DOHH2 (cell line): ENCODE data around the gene ADD3.

Experiments used
- H3F3A ChIP-seq: fragments of 200-600 bp; sonication (generic), shearing (Covaris generic); 2 replicates; pipeline ENCODE4 v1.6.0; 2016; ENCODE audit warnings: antibody characterized with exemption, mild to moderate bottlenecking; ENCODE audit not compliant: control insufficient read depth, insufficient read depth
- H3K27ac ChIP-seq: fragments of 200-600 bp; sonication (generic); 2 replicates; pipeline ENCODE4 v1.5.1; 2014; ENCODE audit warnings: low read depth, mild to moderate bottlenecking, low read length, moderate library complexity
- H3K27me3 ChIP-seq: fragments of 200-600 bp; sonication (generic); 2 replicates; pipeline ENCODE4 v1.6.1; 2014; ENCODE audit warnings: mild to moderate bottlenecking, low read length, mixed read lengths; ENCODE audit not compliant: control insufficient read depth
- H3K36me3 ChIP-seq: fragments of 200-600 bp; sonication (generic); 2 replicates; pipeline ENCODE4 v1.6.1; 2014; ENCODE audit warnings: mild to moderate bottlenecking, low read length, moderate library complexity, mixed read lengths; ENCODE audit not compliant: control insufficient read depth
- H3K4me1 ChIP-seq: fragments of 200-600 bp; sonication (generic); 2 replicates; pipeline ENCODE4 v1.6.1; 2014; ENCODE audit warnings: mild to moderate bottlenecking, low read length, mixed read lengths; ENCODE audit not compliant: control insufficient read depth
- H3K4me2 ChIP-seq: fragments of 200-600 bp; sonication (generic); 2 replicates; pipeline ENCODE4 v1.6.0; 2014; ENCODE audit warnings: mild to moderate bottlenecking, low read length, moderate library complexity
- H3K4me3 ChIP-seq: fragments of 200-600 bp; sonication (generic); 2 replicates; pipeline ENCODE4 v1.5.1; 2014; ENCODE audit warnings: mild to moderate bottlenecking, low read length, mixed read lengths
- H3K79me2 ChIP-seq: fragments of 200-600 bp; sonication (generic); 2 replicates; pipeline ENCODE4 v1.6.1; 2014; ENCODE audit warnings: mild to moderate bottlenecking, low read length, mixed read lengths; ENCODE audit not compliant: control insufficient read depth
- H3K9me2 ChIP-seq: fragments of 200-600 bp; sonication (generic); replicated peaks from 2 replicates; pipeline ENCODE4 v1.6.1; 2014; ENCODE audit warnings: mild to moderate bottlenecking, low read length, mixed read lengths; ENCODE audit not compliant: control insufficient read depth
- H3K9me3 ChIP-seq: fragments of 200-600 bp; sonication (generic); 2 replicates; pipeline ENCODE4 v1.6.1; 2014; ENCODE audit warnings: antibody characterized with exemption, low read length, mixed read lengths; ENCODE audit not compliant: control insufficient read depth, insufficient read depth
- H4K20me1 ChIP-seq: fragments of 200-600 bp; sonication (generic); 2 replicates; pipeline ENCODE4 v1.6.0; 2014; ENCODE audit warnings: low read depth, mild to moderate bottlenecking, antibody characterized with exemption, low read length, moderate library complexity; ENCODE audit not compliant: control insufficient read depth, insufficient read depth
- CTCF ChIP-seq: fragments of 200-600 bp; sonication (generic); IDR thresholded peaks from one replicate; pipeline ENCODE4 v1.5.1; 2014; ENCODE audit warnings: antibody characterized with exemption, mild to moderate bottlenecking, low read depth, low read length; ENCODE audit not compliant: poor library complexity, severe bottlenecking
- EZH2phosphoT487 ChIP-seq: fragments of 200-600 bp; sonication (generic); IDR thresholded peaks from 2 replicates; pipeline ENCODE4 v1.6.1; 2017; ENCODE audit warnings: borderline replicate concordance, mild to moderate bottlenecking, antibody characterized with exemption, low read length, moderate library complexity, mixed read lengths

ADD3 gene

GRCh38 chr10:109972372-109973001 lies 35.3 kb upstream of the ADD3 start:
- no peak overlapping the region for H3K4me3 ChIP-seq
- H3K36me3 ChIP-seq, result no peaks in the 10 kb centered on the region
- H3K27me3 ChIP-seq, result peaks cover 8% of the 10 kb centered on the region; the same call in 1 of the 2 replicates
- H3K4me2 ChIP-seq, result no peak overlapping the region
- H4K20me1 ChIP-seq, result no peaks in the 10 kb centered on the region
- no peaks in the 10 kb centered on the region for H3F3A ChIP-seq
- no peak for TF ChIP-seq CTCF
- no peak for TF ChIP-seq EZH2phosphoT487
- no peak overlapping the region for H3K27ac ChIP-seq
- no peaks in the 10 kb centered on the region for H3K9me2 ChIP-seq
- no peaks in the 10 kb centered on the region for H3K79me2 ChIP-seq
- no peaks in the 10 kb centered on the region for H3K4me1 ChIP-seq
- H3K9me3 ChIP-seq, result no peaks in the 10 kb centered on the region

DNA sequence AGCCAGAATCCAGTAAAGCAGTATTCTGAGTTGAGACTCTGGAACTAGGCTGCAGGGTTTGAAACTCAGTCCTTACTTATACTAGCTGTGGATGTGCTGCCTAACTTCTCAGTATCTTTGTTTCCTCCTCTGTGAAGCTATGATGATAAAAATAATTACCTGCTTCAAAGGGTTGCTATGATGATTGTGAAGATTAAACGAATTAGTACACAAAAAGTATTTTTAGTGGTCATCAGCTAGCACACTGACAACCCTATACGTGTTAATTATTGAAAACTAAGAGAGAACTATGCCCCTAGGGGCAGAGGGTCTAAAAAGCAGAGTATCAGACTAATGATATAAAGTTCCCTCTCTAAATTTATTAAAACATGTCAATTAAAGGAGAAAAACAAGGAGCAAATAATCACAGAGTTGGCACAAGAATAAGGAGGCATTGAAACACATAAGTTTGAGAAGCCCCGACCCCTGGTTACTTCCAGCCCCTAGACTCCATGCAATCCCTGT lies 34.4 kb upstream of the ADD3 start:
- Histone ChIP-seq H3K36me3 (no peaks in the 10 kb centered on the region), H3K79me2 (no peaks in the 10 kb centered on the region), H3K27me3 (peaks cover 8% of the 10 kb centered on the region; the same call in 1 of the 2 replicates), H3K4me1 (no peaks in the 10 kb centered on the region), H3F3A (no peaks in the 10 kb centered on the region), H3K4me2 (no peak overlapping the region), H3K9me2 (no peaks in the 10 kb centered on the region), H3K9me3 (no peaks in the 10 kb centered on the region), H3K4me3 (no peak overlapping the region), H3K27ac (no peak overlapping the region), H4K20me1 (no peaks in the 10 kb centered on the region)
- TF ChIP-seq EZH2phosphoT487 (no peak), CTCF (no peak)

DNA sequence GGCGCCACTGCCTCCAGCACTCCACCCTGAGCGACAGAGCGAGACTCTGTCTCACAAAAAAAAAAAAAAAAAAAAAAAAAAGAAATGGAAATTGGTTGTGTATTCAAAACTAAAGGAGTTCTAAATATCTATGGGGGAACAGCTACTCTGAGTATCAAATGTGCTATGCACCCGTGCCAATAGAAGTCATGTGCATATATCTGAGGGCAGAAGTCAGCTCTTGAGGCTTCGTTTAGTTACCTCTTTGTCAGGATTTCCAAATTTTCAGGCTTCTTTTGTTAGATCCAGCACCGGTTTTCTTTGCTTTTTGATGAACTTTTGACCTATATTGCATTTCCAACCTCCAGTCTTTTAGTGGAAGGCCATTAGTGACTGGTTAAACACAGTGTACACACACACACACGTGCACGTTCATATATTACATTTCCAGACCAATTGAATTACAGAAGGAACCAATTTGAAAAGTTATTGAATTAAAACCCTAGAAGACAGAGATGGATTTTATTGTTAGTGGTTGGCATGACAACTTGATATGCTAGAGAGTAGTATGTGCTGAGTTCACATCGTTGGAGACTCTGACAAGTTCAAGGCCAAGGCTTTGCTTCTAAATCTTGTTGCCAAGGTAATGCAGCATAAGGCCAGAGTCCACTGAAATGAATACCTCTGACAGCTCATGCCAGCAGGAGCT lies 33.1 kb upstream of the ADD3 start:
- Histone ChIP-seq H4K20me1 (no peaks in the 10 kb centered on the region), H3K27ac (no peak overlapping the region), H3K9me3 (no peaks in the 10 kb centered on the region), H3K4me2 (no peak overlapping the region), H3K27me3 (peaks cover 5% of the 10 kb centered on the region; the same call in 1 of the 2 replicates), H3K79me2 (no peaks in the 10 kb centered on the region), H3K4me1 (no peaks in the 10 kb centered on the region), H3F3A (no peaks in the 10 kb centered on the region), H3K36me3 (no peaks in the 10 kb centered on the region), H3K4me3 (no peak overlapping the region), H3K9me2 (no peaks in the 10 kb centered on the region)
- no peak for TF ChIP-seq EZH2phosphoT487
- no peak for TF ChIP-seq CTCF
